A549 (cell line): ENCODE results near the gene CERS6.

Experiments used
- CHD2 ChIP-seq: fragments of 150-350 bp; IDR thresholded peaks from 2 replicates; pipeline ENCODE4 v1.6.1; 2014; ENCODE audit warnings: low read length; ENCODE audit not compliant: partially characterized antibody
- EP300 ChIP-seq, 2 experiments: fragments of >200 bp; sonication (Bioruptor Twin); formaldehyde crosslinking; IDR thresholded peaks; 2 replicates in 1 of 2; 3 replicates in 1 of 2; pipeline ENCODE4 v1.6.1; 2016 to 2017
- HOXA7 ChIP-seq: fragments of 250-450 bp; sonication (Bioruptor Pico); IDR thresholded peaks from 2 replicates; pipeline ENCODE4 v1.5.0; 2020; ENCODE audit warnings: mild to moderate bottlenecking, moderate library complexity
- KDM1A ChIP-seq: fragments of 200-600 bp; sonication (generic); IDR thresholded peaks from 2 replicates; pipeline ENCODE4 v1.6.1; 2016; ENCODE audit warnings: low read depth, mild to moderate bottlenecking
- MAZ ChIP-seq: fragments of 150-350 bp; IDR thresholded peaks from 2 replicates; pipeline ENCODE4 v1.6.1; 2014; ENCODE audit warnings: antibody characterized with exemption, low read depth, low read length, borderline replicate concordance
- MYC ChIP-seq: IDR thresholded peaks from 2 replicates; pipeline ENCODE4 v1.6.1; 2012; ENCODE audit warnings: mild to moderate bottlenecking, inconsistent platforms, low read length, improper control_type of control experiment, borderline replicate concordance
- NR3C1 ChIP-seq: fragments of >200 bp; sonication (Bioruptor Twin); formaldehyde crosslinking; IDR thresholded peaks from 3 replicates; pipeline ENCODE4 v1.6.1; 2017
- POLR2A ChIP-seq: IDR thresholded peaks from 2 replicates; pipeline ENCODE4 v1.6.1; 2012; ENCODE audit warnings: mild to moderate bottlenecking, low read length
- TP53 ChIP-seq: fragments of 250-450 bp; sonication (Bioruptor Pico); IDR thresholded peaks from 2 replicates; pipeline ENCODE4 v1.5.0; 2021; ENCODE audit warnings: mild to moderate bottlenecking, moderate library complexity
- TF ChIP-seq, protein P1 (sequence below): fragments of >200 bp; sonication (Bioruptor Twin); formaldehyde crosslinking; IDR thresholded peaks from 3 replicates; pipeline ENCODE4 v1.5.1; 2016
- TF ChIP-seq, protein P2 (sequence below): fragments of >200 bp; sonication (Bioruptor Twin); formaldehyde crosslinking; IDR thresholded peaks from 3 replicates; pipeline ENCODE4 v1.6.1; 2016
- TF ChIP-seq, protein P3 (sequence below): IDR thresholded peaks from 2 replicates; pipeline ENCODE4 v1.6.1; 2012
- TF ChIP-seq, protein P4 (sequence below): fragments of 150-350 bp; IDR thresholded peaks from 2 replicates; pipeline ENCODE4 v1.6.1; 2014; ENCODE audit warnings: low read depth, mild to moderate bottlenecking, low read length
- TF ChIP-seq, protein P5 (sequence below): fragments of 450-650 bp; IDR thresholded peaks from 2 replicates; pipeline ENCODE4 v1.6.1; 2014; ENCODE audit warnings: antibody characterized with exemption

DNA sequence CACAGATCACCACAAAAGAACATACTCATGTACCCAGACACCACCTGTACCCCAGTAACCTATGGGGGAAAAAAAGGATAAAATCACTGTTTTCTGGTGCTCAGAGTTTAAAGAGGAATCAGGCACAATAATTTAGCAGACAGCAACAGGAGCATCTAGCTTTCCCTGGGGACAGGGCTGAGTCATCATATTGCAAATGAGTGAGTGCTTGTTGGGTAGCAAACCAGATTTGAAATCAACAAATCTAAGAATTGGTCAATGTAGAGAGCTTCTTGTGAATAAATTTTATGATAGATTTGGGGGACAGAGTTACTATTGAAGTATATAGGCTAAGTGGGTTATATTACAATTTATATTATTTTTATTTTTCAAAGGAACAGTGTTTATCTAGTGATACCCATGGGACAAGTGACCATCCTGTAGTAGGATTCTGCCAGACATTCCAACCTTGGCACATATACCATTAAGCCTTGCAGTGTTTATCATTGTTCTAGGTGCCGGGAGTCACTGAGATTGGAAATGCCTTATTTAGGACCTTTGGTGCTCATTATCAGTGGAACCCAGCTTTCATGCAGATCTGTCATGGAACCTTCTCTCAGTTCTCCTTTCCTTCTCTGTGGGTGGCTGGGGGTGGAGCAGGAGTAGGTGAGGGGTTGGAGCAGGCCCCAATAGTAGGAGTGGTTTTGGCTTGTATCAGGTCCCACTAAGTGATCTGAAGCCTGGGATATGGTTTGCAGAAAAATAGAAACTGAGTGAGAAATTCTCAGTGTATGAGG lies 117.2 kb downstream of the CERS6 start:
- TF ChIP-seq TP53 (no peak), EP300 (IDR thresholded peaks at IDR 0.05) (no peak), KDM1A (no peak), POLR2A (no peak), HOXA7 (CRISPR knock-in tag) (no peak), CHD2 (no peak), MYC (no peak), NR3C1 (no peak), MAZ (no peak)
- TF ChIP-seq, protein P1, sequence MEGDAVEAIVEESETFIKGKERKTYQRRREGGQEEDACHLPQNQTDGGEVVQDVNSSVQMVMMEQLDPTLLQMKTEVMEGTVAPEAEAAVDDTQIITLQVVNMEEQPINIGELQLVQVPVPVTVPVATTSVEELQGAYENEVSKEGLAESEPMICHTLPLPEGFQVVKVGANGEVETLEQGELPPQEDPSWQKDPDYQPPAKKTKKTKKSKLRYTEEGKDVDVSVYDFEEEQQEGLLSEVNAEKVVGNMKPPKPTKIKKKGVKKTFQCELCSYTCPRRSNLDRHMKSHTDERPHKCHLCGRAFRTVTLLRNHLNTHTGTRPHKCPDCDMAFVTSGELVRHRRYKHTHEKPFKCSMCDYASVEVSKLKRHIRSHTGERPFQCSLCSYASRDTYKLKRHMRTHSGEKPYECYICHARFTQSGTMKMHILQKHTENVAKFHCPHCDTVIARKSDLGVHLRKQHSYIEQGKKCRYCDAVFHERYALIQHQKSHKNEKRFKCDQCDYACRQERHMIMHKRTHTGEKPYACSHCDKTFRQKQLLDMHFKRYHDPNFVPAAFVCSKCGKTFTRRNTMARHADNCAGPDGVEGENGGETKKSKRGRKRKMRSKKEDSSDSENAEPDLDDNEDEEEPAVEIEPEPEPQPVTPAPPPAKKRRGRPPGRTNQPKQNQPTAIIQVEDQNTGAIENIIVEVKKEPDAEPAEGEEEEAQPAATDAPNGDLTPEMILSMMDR: no peak
- TF ChIP-seq, protein P2, sequence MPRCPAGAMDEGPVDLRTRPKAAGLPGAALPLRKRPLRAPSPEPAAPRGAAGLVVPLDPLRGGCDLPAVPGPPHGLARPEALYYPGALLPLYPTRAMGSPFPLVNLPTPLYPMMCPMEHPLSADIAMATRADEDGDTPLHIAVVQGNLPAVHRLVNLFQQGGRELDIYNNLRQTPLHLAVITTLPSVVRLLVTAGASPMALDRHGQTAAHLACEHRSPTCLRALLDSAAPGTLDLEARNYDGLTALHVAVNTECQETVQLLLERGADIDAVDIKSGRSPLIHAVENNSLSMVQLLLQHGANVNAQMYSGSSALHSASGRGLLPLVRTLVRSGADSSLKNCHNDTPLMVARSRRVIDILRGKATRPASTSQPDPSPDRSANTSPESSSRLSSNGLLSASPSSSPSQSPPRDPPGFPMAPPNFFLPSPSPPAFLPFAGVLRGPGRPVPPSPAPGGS: no peak
- TF ChIP-seq, protein P3, sequence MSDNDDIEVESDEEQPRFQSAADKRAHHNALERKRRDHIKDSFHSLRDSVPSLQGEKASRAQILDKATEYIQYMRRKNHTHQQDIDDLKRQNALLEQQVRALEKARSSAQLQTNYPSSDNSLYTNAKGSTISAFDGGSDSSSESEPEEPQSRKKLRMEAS: no peak
- TF ChIP-seq, protein P4, sequence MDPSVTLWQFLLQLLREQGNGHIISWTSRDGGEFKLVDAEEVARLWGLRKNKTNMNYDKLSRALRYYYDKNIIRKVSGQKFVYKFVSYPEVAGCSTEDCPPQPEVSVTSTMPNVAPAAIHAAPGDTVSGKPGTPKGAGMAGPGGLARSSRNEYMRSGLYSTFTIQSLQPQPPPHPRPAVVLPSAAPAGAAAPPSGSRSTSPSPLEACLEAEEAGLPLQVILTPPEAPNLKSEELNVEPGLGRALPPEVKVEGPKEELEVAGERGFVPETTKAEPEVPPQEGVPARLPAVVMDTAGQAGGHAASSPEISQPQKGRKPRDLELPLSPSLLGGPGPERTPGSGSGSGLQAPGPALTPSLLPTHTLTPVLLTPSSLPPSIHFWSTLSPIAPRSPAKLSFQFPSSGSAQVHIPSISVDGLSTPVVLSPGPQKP: no peak
- TF ChIP-seq, protein P5, sequence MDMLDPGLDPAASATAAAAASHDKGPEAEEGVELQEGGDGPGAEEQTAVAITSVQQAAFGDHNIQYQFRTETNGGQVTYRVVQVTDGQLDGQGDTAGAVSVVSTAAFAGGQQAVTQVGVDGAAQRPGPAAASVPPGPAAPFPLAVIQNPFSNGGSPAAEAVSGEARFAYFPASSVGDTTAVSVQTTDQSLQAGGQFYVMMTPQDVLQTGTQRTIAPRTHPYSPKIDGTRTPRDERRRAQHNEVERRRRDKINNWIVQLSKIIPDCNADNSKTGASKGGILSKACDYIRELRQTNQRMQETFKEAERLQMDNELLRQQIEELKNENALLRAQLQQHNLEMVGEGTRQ: no peak
